ENCODE results near the gene ACAD10.
A peak's percentile ranks its signal among the peaks of the same experiment; 100 is the strongest.
"Not testable (repeated sequence)": the region's sequence is repeated elsewhere in the genome, so short reads cannot be mapped to it uniquely, and the experiment has no call there.

The ACAD10 gene

GRCh38 chr12:111643427-111643826, 42.4 kb upstream of the ACAD10 start:
- no peak overlapping the region for H3K4me3 ChIP-seq (ENCODE audit: low read depth, low read length)
- CTCF ChIA-PET = interaction anchor here (2.3 to 2.4 kb wide), 2 partner anchors 11 to 247 kb away, joined by 7 to 10 read pairs; no protein-coding TSS in a partner anchor
- TF ChIP-seq CTCF (IDR thresholded peaks at IDR 0.05; ENCODE audit: insufficient read depth, low read length, missing control alignments) = no peak
- DNase-seq (ENCODE audit: low read depth, low spot score) = peak; percentile 45
- POLR2A ChIA-PET = no interaction called here

GRCh38 chr12:111645433-111645832, 40.4 kb upstream of the ACAD10 start:
- DNase-seq (ENCODE audit: low read depth, low spot score) = no peak
- no peak for TF ChIP-seq CTCF (IDR thresholded peaks at IDR 0.05; ENCODE audit: insufficient read depth, low read length, missing control alignments)
- no peak overlapping the region for H3K4me3 ChIP-seq (ENCODE audit: low read depth, low read length)
- POLR2A ChIA-PET = no interaction called here
- CTCF ChIA-PET = interaction anchor here (2.4 kb wide), 1 partner anchor 249 kb away, joined by 10 read pairs; no protein-coding TSS in a partner anchor

GRCh38 chr12:111650912-111651311, 34.9 kb upstream of the ACAD10 start:
- H3K4me3 ChIP-seq (ENCODE audit: low read depth, low read length) = no peak overlapping the region
- no peak for TF ChIP-seq CTCF (IDR thresholded peaks at IDR 0.05; ENCODE audit: insufficient read depth, low read length, missing control alignments)
- ChIA-PET CTCF (no interaction called here), POLR2A (no interaction called here)
- no peak for DNase-seq (ENCODE audit: low read depth, low spot score)

- H3K4me3 ChIP-seq (ENCODE audit: low read depth, low read length); DNase-seq (ENCODE audit: low read depth, low spot score); POLR2A ChIA-PET: not testable (repeated sequence)
- CTCF ChIA-PET = interaction anchor here (1.7 to 3.2 kb wide), 2 partner anchors 9 to 21 kb away, joined by 7 read pairs; no protein-coding TSS in a partner anchor
These were observed 33.3 kb upstream of the ACAD10 start for GRCh38 chr12:111652530-111652929.

- POLR2A ChIA-PET = no interaction called here
- CTCF ChIA-PET = interaction anchor here (1.2 to 3.2 kb wide), 3 partner anchors 10 to 257 kb away, joined by 4 to 7 read pairs (median 7); no protein-coding TSS in a partner anchor
- TF ChIP-seq CTCF (IDR thresholded peaks at IDR 0.05; ENCODE audit: insufficient read depth, low read length, missing control alignments) = no peak
- no peak overlapping the region for H3K4me3 ChIP-seq (ENCODE audit: low read depth, low read length)
- DNase-seq (ENCODE audit: low read depth, low spot score) = no peak
These were observed 32.3 kb upstream of the ACAD10 start for GRCh38 chr12:111653596-111653995.

GRCh38 chr12:111655356-111655755, 30.5 kb upstream of the ACAD10 start:
- POLR2A ChIA-PET = no interaction called here
- DNase-seq (ENCODE audit: low read depth, low spot score) = no peak
- TF ChIP-seq CTCF (IDR thresholded peaks at IDR 0.05; ENCODE audit: insufficient read depth, low read length, missing control alignments) = no peak
- no peak overlapping the region for H3K4me3 ChIP-seq (ENCODE audit: low read depth, low read length)
- CTCF ChIA-PET = interaction anchor here (3.2 kb wide), 1 partner anchor 12 kb away, joined by 7 read pairs; no protein-coding TSS in a partner anchor

- no peak for DNase-seq (ENCODE audit: low read depth, low spot score)
- POLR2A ChIA-PET = no interaction called here
- H3K4me3 ChIP-seq (ENCODE audit: low read depth, low read length) = no peak overlapping the region
- CTCF ChIA-PET = interaction anchor here (3.2 kb wide), 1 partner anchor 12 kb away, joined by 7 read pairs; no protein-coding TSS in a partner anchor
- TF ChIP-seq CTCF (IDR thresholded peaks at IDR 0.05; ENCODE audit: insufficient read depth, low read length, missing control alignments) = no peak
These were observed 29.8 kb upstream of the ACAD10 start for GRCh38 chr12:111656016-111656415.
